ENCODE data around the gene MYOZ2. TPM values are rescaled to one million over a fixed set of nuclear protein-coding genes. Genes with fewer than 3 reads are reported as not detected.

Gene MYOZ2
- polyA plus RNA-seq, 1 experiment, result 0.10 TPM

GRCh38 chr4:119149110-119149509 lies 13.5 kb downstream of the MYOZ2 start:
- POLR2A ChIA-PET, result no interaction called here
- no peak for TF ChIP-seq CTCF (IDR thresholded peaks at IDR 0.05; ENCODE audit: low read depth, low read length)

GRCh38 chr4:119151161-119151560 lies 15.5 kb downstream of the MYOZ2 start:
- no peak for TF ChIP-seq CTCF (IDR thresholded peaks at IDR 0.05; ENCODE audit: low read depth, low read length)
- POLR2A ChIA-PET, result no interaction called here
- Histone ChIP-seq H3K27ac (ENCODE audit: low read depth, low read length) (no peak overlapping the region), H3K4me3 (ENCODE audit: low read depth, low read length) (no peak overlapping the region), H3K9me3 (ENCODE audit: control insufficient read depth, insufficient read depth, low read length) (no peaks in the 10 kb centered on the region), H3K27me3 (ENCODE audit: control insufficient read depth, insufficient read depth, low read length) (no peaks in the 10 kb centered on the region)
- DNase-seq (ENCODE audit: low read depth, low spot score), result no peak
- CTCF ChIA-PET, result no interaction called here

More at GRCh38 chr4:119149110-119149509, 13.5 kb downstream of the MYOZ2 start:
- no peak for DNase-seq (ENCODE audit: low read depth, low spot score)
- H3K27me3 ChIP-seq (ENCODE audit: control insufficient read depth, insufficient read depth, low read length), result no peaks in the 10 kb centered on the region
- CTCF ChIA-PET, result no interaction called here
- H3K9me3 ChIP-seq (ENCODE audit: control insufficient read depth, insufficient read depth, low read length), result no peaks in the 10 kb centered on the region
- H3K27ac ChIP-seq (ENCODE audit: low read depth, low read length), result no peak overlapping the region
- H3K4me3 ChIP-seq (ENCODE audit: low read depth, low read length), result no peak overlapping the region

- CTCF ChIA-PET, result no interaction called here
- Histone ChIP-seq H3K9me3 (ENCODE audit: control insufficient read depth, insufficient read depth, low read length) (no peaks in the 10 kb centered on the region), H3K27me3 (ENCODE audit: control insufficient read depth, insufficient read depth, low read length) (no peaks in the 10 kb centered on the region), H3K4me3 (ENCODE audit: low read depth, low read length) (no peak overlapping the region), H3K27ac (ENCODE audit: low read depth, low read length) (no peak overlapping the region)
- POLR2A ChIA-PET, result no interaction called here
- no peak for TF ChIP-seq CTCF (IDR thresholded peaks at IDR 0.05; ENCODE audit: low read depth, low read length)
- DNase-seq (ENCODE audit: low read depth, low spot score), result no peak
These were observed 17.1 kb downstream of the MYOZ2 start for GRCh38 chr4:119152741-119153140.

- Histone ChIP-seq H3K27me3 (ENCODE audit: control insufficient read depth, insufficient read depth, low read length) (no peaks in the 10 kb centered on the region), H3K4me3 (ENCODE audit: low read depth, low read length) (no peak overlapping the region), H3K27ac (ENCODE audit: low read depth, low read length) (no peak overlapping the region), H3K9me3 (ENCODE audit: control insufficient read depth, insufficient read depth, low read length) (no peaks in the 10 kb centered on the region)
- ChIA-PET POLR2A (no interaction called here), CTCF (no interaction called here)
- TF ChIP-seq CTCF (IDR thresholded peaks at IDR 0.05; ENCODE audit: low read depth, low read length), result no peak
- DNase-seq (ENCODE audit: low read depth, low spot score), result no peak
These were observed 26.5 kb downstream of the MYOZ2 start for GRCh38 chr4:119162174-119162573.

GRCh38 chr4:119165767-119166166 lies 30.1 kb downstream of the MYOZ2 start:
- ChIA-PET POLR2A (no interaction called here), CTCF (no interaction called here)
- DNase-seq (ENCODE audit: low read depth, low spot score), result no peak
- TF ChIP-seq CTCF (IDR thresholded peaks at IDR 0.05; ENCODE audit: low read depth, low read length), result no peak
- Histone ChIP-seq H3K27me3 (ENCODE audit: control insufficient read depth, insufficient read depth, low read length) (no peaks in the 10 kb centered on the region), H3K4me3 (ENCODE audit: low read depth, low read length) (no peak overlapping the region), H3K9me3 (ENCODE audit: control insufficient read depth, insufficient read depth, low read length) (no peaks in the 10 kb centered on the region), H3K27ac (ENCODE audit: low read depth, low read length) (no peak overlapping the region)
